ENCODE measurements around the gene TMPRSS4.

GRCh38 chr11:118167906-118168305, 91.0 kb downstream of the TMPRSS4 start:
- TF ChIP-seq CTCF (IDR thresholded peaks at IDR 0.05) (no peak), POLR2A (IDR thresholded peaks at IDR 0.05) (no peak)
